ENCODE results near the gene F9.

The F9 gene

DNA sequence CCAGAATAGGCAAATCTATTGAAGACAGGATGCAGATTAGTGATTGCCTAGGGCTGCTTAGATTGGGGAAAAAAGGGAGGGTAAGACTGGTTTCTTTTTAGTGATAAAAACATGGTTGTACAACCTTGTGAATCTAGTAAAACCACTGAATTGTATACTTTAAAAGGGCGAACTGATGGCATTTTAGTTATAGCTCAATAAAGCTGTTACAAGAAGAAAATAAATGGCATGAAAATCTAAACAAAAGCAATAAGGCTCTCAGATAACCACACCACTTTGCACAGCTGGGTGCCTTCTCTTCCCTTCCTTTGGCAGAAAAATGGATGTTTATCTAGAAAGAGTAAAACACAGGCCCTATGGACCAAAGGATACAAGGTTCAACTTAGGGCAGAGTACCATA lies 69.6 kb downstream of the F9 start:
- DNase-seq (ENCODE audit: low read depth) = no peak
